GM12878 (cell line): Measurements from ENCODE around the gene PUS10. TPM values are rescaled to one million over a fixed set of nuclear protein-coding genes. Genes with fewer than 3 reads are reported as not detected.

Experiments
- BACH1 ChIP-seq: fragments of 450-650 bp; IDR thresholded peaks from 2 replicates; pipeline ENCODE4 v1.6.1; 2017; ENCODE audit warnings: mild to moderate bottlenecking, borderline replicate concordance
- CBFB ChIP-seq: IDR thresholded peaks from 2 replicates; pipeline ENCODE4 v1.6.1; 2016; ENCODE audit warnings: antibody characterized with exemption, low read depth
- CUX1 ChIP-seq: IDR thresholded peaks from 2 replicates; pipeline ENCODE4 v1.6.1; 2012; ENCODE audit warnings: improper control_type of control experiment, low read depth, low read length; ENCODE audit not compliant: insufficient replicate concordance
- ESRRA ChIP-seq: IDR thresholded peaks from 2 replicates; pipeline ENCODE4 v1.6.1; 2012; ENCODE audit warnings: mild to moderate bottlenecking, low read length, improper control_type of control experiment
- GATAD2B ChIP-seq: fragments of 450-650 bp; conservative IDR thresholded peaks from 2 replicates; pipeline ENCODE4 v1.6.1; 2017; ENCODE audit warnings: low read depth, mild to moderate bottlenecking, moderate library complexity
- IKZF2 ChIP-seq, 2 experiments: fragments of 450-650 bp; IDR thresholded peaks; 2 replicates each; pipeline ENCODE4 v1.6.1; 2017; ENCODE audit warnings: mild to moderate bottlenecking in 2 of 2, moderate library complexity in 2 of 2
- JUND ChIP-seq: IDR thresholded peaks from 2 replicates; pipeline ENCODE4 v1.6.1; 2012; ENCODE audit warnings: low read depth, mild to moderate bottlenecking, low read length, improper control_type of control experiment, moderate library complexity
- KLF5 ChIP-seq: fragments of 450-650 bp; IDR thresholded peaks from 2 replicates; pipeline ENCODE4 v1.6.1; 2014; ENCODE audit warnings: mild to moderate bottlenecking; ENCODE audit not compliant: partially characterized antibody
- MLLT1 ChIP-seq: fragments of 450-650 bp; IDR thresholded peaks from 2 replicates; pipeline ENCODE4 v1.6.1; 2016; ENCODE audit warnings: mild to moderate bottlenecking
- MTA3 ChIP-seq: IDR thresholded peaks from 2 replicates; pipeline ENCODE4 v1.6.1; 2012; ENCODE audit warnings: low read length, inconsistent platforms, borderline replicate concordance
- PML ChIP-seq: IDR thresholded peaks from 2 replicates; pipeline ENCODE4 v1.6.1; 2012; ENCODE audit warnings: low read length, inconsistent platforms
- RCOR1 ChIP-seq: conservative IDR thresholded peaks from 2 replicates; pipeline ENCODE4 v1.6.1; 2012; ENCODE audit warnings: low read depth, low read length, improper control_type of control experiment
- RELA ChIP-seq: fragments of 450-650 bp; IDR thresholded peaks from 2 replicates; pipeline ENCODE4 v1.8.0; 2014; ENCODE audit warnings: borderline replicate concordance; ENCODE audit not compliant: partially characterized antibody
- RFX5 ChIP-seq: IDR thresholded peaks from 2 replicates; pipeline ENCODE4 v1.6.1; 2011; ENCODE audit warnings: low read depth, low read length, improper control_type of control experiment
- SMC3 ChIP-seq: IDR thresholded peaks from 2 replicates; pipeline ENCODE4 v1.6.1; 2011; ENCODE audit warnings: low read length, improper control_type of control experiment, borderline replicate concordance
- TCF12 ChIP-seq: IDR thresholded peaks from 2 replicates; pipeline ENCODE4 v1.6.1; 2011; ENCODE audit warnings: low read depth, mild to moderate bottlenecking, low read length
- WRNIP1 ChIP-seq: IDR thresholded peaks from 2 replicates; pipeline ENCODE4 v1.6.1; 2011; ENCODE audit warnings: low read depth, low read length, improper control_type of control experiment, borderline replicate concordance
- ZNF622 ChIP-seq: fragments of 450-650 bp; IDR thresholded peaks from 2 replicates; pipeline ENCODE4 v1.6.1; 2017; ENCODE audit warnings: mild to moderate bottlenecking, inconsistent platforms
- polyA plus RNA-seq, 11 experiments: library from polyadenylated mRNA; depleted of rRNA in 4 of 11; unstranded in 6 of 11; stranded (reverse) in 5 of 11; fragments of >200 nt; fragmentation: Nextera tagmentation in 4 of 11; fragmentation: Illumina TruSeq in 1 of 11; extraction: Ambion mirVana in 4 of 11; extraction: Trizol in 1 of 11; gene quantifications; 1 replicate in 1 of 11; 2 replicates in 10 of 11; pipeline versions ENCODE4 v1.2.1 to v1.2.3, GENCODE V29; 2011 to 2016; ENCODE audit warnings: inconsistent platforms in 2 of 11, missing spikeins in 2 of 11, low read depth in 1 of 11
- total RNA-seq, 4 experiments: library from RNA; depleted of rRNA in 3 of 4; stranded (reverse); fragments of >200 nt in 3 of 4; fragmentation: Illumina TruSeq in 1 of 4; extraction: Trizol in 1 of 4; gene quantifications; 2 replicates each; pipeline versions ENCODE4 v1.2.1 to v1.2.3, GENCODE V29; 2013 to 2021
- TF ChIP-seq, protein P1 (sequence below): fragments of 450-650 bp; formaldehyde crosslinking; IDR thresholded peaks from 2 replicates; pipeline ENCODE4 v1.5.0; 2022; ENCODE audit warnings: mild to moderate bottlenecking, missing genetic modification characterization
- TF ChIP-seq, protein P2 (sequence below): fragments of 150-350 bp; IDR thresholded peaks from 2 replicates; pipeline ENCODE4 v1.6.1; 2014; ENCODE audit warnings: mild to moderate bottlenecking, low read depth, low read length

The PUS10 gene
- total and polyA plus RNA-seq, 10 of the 15 experiments (the other 5 are each of a cell fraction or from before 2014, with no cell fraction given), result 9.1 to 17.0 (median 13.0) TPM

DNA sequence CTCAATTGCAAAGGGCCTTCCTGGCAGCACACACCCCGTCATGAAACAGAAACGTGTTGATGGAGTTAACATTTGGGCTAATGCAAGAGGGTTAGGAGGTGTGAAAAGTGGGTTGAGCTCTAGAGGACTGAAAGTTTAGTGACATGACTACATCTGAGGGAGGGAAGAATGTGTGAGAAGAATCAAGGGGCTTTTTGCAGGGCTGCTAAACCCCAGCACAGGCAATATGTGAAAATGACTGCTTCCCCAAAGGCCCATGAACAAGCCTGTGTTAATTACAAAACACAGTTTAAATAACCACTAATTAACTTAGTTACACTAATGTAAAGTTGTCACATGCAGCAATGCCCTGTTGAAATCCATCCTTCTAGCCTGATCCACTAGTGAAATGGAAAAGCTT, 63.9 kb downstream of the PUS10 start (continued):
- TF ChIP-seq MTA3 (no peak), SMC3 (no peak), GATAD2B (no peak), CBFB (no peak), ESRRA (no peak), KLF5 (no peak), JUND (no peak), PML (no peak), WRNIP1 (no peak), RELA (no peak), IKZF2 (IDR thresholded peaks at IDR 0.05) (peak; percentile 62 to 80; a peak in 3 of 4 replicates), BACH1 (peak; percentile 46; the same call in 1 of the 2 replicates), ZNF622 (no peak), CUX1 (no peak), MLLT1 (no peak), TCF12 (no peak), RCOR1 (no peak), RFX5 (no peak)
- TF ChIP-seq, protein P1, sequence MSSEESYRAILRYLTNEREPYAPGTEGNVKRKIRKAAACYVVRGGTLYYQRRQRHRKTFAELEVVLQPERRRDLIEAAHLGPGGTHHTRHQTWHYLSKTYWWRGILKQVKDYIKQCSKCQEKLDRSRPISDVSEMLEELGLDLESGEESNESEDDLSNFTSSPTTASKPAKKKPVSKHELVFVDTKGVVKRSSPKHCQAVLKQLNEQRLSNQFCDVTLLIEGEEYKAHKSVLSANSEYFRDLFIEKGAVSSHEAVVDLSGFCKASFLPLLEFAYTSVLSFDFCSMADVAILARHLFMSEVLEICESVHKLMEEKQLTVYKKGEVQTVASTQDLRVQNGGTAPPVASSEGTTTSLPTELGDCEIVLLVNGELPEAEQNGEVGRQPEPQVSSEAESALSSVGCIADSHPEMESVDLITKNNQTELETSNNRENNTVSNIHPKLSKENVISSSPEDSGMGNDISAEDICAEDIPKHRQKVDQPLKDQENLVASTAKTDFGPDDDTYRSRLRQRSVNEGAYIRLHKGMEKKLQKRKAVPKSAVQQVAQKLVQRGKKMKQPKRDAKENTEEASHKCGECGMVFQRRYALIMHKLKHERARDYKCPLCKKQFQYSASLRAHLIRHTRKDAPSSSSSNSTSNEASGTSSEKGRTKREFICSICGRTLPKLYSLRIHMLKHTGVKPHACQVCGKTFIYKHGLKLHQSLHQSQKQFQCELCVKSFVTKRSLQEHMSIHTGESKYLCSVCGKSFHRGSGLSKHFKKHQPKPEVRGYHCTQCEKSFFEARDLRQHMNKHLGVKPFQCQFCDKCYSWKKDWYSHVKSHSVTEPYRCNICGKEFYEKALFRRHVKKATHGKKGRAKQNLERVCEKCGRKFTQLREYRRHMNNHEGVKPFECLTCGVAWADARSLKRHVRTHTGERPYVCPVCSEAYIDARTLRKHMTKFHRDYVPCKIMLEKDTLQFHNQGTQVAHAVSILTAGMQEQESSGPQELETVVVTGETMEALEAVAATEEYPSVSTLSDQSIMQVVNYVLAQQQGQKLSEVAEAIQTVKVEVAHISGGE (CRISPR knock-in tag), result no peak
- TF ChIP-seq, protein P2, sequence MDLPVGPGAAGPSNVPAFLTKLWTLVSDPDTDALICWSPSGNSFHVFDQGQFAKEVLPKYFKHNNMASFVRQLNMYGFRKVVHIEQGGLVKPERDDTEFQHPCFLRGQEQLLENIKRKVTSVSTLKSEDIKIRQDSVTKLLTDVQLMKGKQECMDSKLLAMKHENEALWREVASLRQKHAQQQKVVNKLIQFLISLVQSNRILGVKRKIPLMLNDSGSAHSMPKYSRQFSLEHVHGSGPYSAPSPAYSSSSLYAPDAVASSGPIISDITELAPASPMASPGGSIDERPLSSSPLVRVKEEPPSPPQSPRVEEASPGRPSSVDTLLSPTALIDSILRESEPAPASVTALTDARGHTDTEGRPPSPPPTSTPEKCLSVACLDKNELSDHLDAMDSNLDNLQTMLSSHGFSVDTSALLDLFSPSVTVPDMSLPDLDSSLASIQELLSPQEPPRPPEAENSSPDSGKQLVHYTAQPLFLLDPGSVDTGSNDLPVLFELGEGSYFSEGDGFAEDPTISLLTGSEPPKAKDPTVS, result no peak
